ENCODE results near the gene MT4. TPM values are rescaled to one million over a fixed set of nuclear protein-coding genes. Genes with fewer than 3 reads are reported as not detected.

The MT4 gene
- total RNA-seq, 2 experiments from 2014 or later: not detected

DNA sequence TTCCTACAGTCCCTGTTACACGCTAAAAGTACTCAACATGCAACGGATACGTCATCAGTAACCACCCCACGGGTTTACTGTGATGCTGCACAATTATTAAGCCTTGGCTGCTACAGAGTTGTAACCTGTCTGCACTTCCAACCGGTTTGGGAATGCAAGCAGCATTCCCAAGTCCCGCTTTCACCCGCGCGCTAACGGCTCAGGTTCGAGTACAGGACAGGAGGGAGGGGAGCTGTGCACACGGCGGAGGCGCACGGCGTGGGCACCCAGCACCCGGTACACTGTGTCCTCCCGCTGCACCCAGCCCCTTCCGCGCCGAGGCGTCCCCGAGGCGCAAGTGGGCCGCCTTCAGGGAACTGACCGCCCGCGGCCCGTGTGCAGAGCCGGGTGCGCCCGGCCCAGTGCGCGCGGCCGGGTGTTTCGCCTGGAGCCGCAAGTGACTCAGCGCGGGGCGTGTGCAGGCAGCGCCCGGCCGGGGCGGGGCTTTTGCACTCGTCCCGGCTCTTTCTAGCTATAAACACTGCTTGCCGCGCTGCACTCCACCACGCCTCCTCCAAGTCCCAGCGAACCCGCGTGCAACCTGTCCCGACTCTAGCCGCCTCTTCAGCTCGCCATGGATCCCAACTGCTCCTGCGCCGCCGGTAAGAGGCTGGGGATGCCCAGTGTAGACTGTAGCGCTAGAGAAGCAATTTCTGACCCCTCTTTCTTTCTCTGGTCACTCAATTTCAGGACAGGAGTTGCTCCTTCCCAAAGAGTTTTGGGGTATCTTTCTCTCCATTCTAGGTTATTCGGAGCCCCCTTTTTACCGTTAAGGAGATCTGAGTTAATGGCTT, 43.4 kb downstream of the MT4 start, which contains the start of gene MT2A:
Gene MT2A (plus strand): TSS at position 542 of the 833 bp plus-strand sequence. CDS start 72 bp downstream, at position 614.
- H3K27me3 Mint-ChIP-seq: no peaks in the 10 kb centered on the region
- intact Hi-C loops (cut with micrococcal nuclease): no loop called here
- H3K4me3 Mint-ChIP-seq: peak within 1 kb of the TSS; percentile 81
- no peaks in the 10 kb centered on the region for H3K9me3 Mint-ChIP-seq
- ATAC-seq (peak; percentile 77), DNase-seq (peak; percentile 97)
- peaks cover 56% of the 10 kb centered on the region for H3K4me1 Mint-ChIP-seq (ENCODE audit: low read depth)
- peaks cover 2% of the 10 kb centered on the region for H3K36me3 Mint-ChIP-seq (ENCODE audit: low read depth)
- TF ChIP-seq, protein P1, sequence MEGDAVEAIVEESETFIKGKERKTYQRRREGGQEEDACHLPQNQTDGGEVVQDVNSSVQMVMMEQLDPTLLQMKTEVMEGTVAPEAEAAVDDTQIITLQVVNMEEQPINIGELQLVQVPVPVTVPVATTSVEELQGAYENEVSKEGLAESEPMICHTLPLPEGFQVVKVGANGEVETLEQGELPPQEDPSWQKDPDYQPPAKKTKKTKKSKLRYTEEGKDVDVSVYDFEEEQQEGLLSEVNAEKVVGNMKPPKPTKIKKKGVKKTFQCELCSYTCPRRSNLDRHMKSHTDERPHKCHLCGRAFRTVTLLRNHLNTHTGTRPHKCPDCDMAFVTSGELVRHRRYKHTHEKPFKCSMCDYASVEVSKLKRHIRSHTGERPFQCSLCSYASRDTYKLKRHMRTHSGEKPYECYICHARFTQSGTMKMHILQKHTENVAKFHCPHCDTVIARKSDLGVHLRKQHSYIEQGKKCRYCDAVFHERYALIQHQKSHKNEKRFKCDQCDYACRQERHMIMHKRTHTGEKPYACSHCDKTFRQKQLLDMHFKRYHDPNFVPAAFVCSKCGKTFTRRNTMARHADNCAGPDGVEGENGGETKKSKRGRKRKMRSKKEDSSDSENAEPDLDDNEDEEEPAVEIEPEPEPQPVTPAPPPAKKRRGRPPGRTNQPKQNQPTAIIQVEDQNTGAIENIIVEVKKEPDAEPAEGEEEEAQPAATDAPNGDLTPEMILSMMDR (IDR thresholded peaks at IDR 0.05): no peak
- peak within 1 kb of the TSS; percentile 94 for H3K27ac Mint-ChIP-seq
- CTCF ChIA-PET: interaction anchor here (1.3 to 1.7 kb wide), 3 partner anchors 8 to 93 kb away, joined by 4 to 5 read pairs (median 4); partner anchors contain the start of gene MT1E
- POLR2A ChIA-PET: interaction anchor here (1.0 to 1.9 kb wide), 5 partner anchors 11 to 94 kb away, joined by 3 to 10 read pairs (median 3); partner anchors contain the start of gene MT1X

DNA sequence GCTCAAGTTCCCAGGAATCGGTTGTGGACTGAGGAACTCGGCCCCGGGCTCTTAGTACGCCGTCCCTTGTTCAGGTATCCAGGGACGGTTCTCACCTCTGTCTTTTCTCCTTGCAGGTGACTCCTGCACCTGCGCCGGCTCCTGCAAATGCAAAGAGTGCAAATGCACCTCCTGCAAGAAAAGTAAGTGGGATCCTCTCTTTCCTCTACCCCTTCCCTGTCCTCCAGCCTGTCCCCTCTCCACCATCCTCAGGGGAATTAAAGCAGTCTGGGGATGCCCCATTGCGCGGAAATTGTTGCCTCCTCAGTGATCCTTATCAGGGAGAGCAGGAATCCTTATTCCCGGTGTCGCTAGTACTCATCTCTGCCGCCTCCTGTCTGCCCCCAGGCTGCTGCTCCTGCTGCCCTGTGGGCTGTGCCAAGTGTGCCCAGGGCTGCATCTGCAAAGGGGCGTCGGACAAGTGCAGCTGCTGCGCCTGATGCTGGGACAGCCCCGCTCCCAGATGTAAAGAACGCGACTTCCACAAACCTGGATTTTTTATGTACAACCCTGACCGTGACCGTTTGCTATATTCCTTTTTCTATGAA, 44.1 kb downstream of the MT4 start:
- intact Hi-C loops (cut with micrococcal nuclease): no loop called here
- ATAC-seq: no peak
- Mint-ChIP-seq H3K4me3 (peak overlapping the region; percentile 81), H3K36me3 (ENCODE audit: low read depth) (peaks cover 2% of the 10 kb centered on the region), H3K9me3 (no peaks in the 10 kb centered on the region), H3K4me1 (ENCODE audit: low read depth) (peaks cover 64% of the 10 kb centered on the region), H3K27ac (peak overlapping the region; percentile 94), H3K27me3 (no peaks in the 10 kb centered on the region)
- ChIA-PET POLR2A (interaction anchor here (1.4 to 1.7 kb wide), 3 partner anchors 12 to 100 kb away, joined by 3 to 6 read pairs (median 3); no protein-coding TSS in a partner anchor), CTCF (interaction anchor here (0.6 to 1.7 kb wide), 5 partner anchors 9 to 93 kb away, joined by 3 to 5 read pairs (median 4); partner anchors contain the start of gene MT1E)
- peak; percentile 33 for DNase-seq
- TF ChIP-seq, protein P1 (IDR thresholded peaks at IDR 0.05): no peak

DNA sequence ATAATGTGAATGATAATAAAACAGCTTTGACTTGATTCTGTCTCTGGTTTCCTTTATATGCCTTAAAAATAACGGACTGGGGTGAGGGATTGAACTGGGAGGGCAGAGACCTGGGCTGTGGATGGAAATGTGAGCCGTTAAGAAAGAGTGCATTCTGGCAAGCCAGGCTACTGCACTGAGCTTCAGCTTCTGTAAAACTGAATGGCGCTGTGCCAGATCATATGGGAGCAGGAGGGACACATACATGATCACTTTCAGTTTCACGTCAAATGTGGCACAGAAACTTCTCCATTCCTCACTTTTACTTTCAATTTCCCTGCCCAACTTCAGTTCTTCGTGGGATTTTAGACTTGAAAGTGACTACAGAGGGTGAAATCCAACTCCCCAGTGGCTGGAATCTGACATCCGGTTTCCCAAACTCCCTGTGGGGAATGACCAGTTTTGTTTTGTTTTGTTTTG, 44.6 kb downstream of the MT4 start:
- Mint-ChIP-seq H3K36me3 (ENCODE audit: low read depth) (peaks cover 2% of the 10 kb centered on the region), H3K27ac (peak overlapping the region; percentile 94), H3K27me3 (no peaks in the 10 kb centered on the region), H3K4me3 (peak overlapping the region; percentile 81), H3K4me1 (ENCODE audit: low read depth) (peaks cover 68% of the 10 kb centered on the region), H3K9me3 (no peaks in the 10 kb centered on the region)
- CTCF ChIA-PET: interaction anchor here (0.6 to 1.7 kb wide), 4 partner anchors 16 to 92 kb away, joined by 3 to 5 read pairs (median 4); partner anchors contain the start of gene MT1E
- intact Hi-C loops (cut with micrococcal nuclease): no loop called here
- TF ChIP-seq, protein P1 (IDR thresholded peaks at IDR 0.05): no peak
- ATAC-seq (peak; percentile 22), DNase-seq (peak; percentile 89)
- POLR2A ChIA-PET: interaction anchor here (0.7 to 1.8 kb wide), 6 partner anchors 13 to 1379 kb away, joined by 3 to 8 read pairs (median 3); no protein-coding TSS in a partner anchor

DNA sequence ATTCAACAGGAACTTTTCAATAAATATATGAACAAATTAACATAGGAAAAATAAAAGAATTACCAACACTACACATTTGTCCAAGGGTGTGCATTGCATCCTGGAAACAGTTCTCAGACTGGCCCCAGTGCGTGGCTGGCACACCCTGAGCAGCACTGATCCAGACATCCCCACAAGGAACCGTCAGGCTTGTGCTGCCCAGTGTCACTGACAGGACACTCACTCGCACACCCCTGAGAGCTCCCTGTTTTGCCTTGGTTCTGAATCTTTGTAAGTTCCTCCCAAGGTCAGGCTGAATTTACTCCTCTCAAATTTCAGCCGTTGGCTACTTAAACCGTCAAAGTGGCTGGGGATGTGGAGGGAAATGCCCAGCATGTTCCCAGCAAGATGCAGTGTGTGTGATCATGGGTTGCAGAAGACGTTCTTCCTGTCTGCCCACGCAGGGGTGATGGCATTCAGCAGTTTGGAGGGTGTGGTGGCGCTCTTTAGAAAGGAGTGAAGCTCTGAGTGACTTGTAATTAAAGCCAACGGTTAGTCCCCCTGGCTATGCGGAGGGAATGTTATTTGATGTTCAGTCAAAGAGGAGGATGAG, 45.2 kb downstream of the MT4 start:
- H3K27me3 Mint-ChIP-seq: no peaks in the 10 kb centered on the region
- DNase-seq (peak; percentile 95), ATAC-seq (peak; percentile 57)
- TF ChIP-seq, protein P1 (IDR thresholded peaks at IDR 0.05): no peak
- H3K9me3 Mint-ChIP-seq: no peaks in the 10 kb centered on the region
- ChIA-PET CTCF (interaction anchor here (0.9 to 3.0 kb wide), 5 partner anchors 9 to 92 kb away, joined by 3 to 12 read pairs (median 5); partner anchors contain the start of gene MT1E), POLR2A (interaction anchor here (0.6 to 1.8 kb wide), 8 partner anchors 13 to 1378 kb away, joined by 3 to 8 read pairs (median 3); partner anchors contain the start of gene MT1E)
- intact Hi-C loops (cut with micrococcal nuclease): loop anchor here (5.0 kb wide), 1 partner anchor 72 kb away; the partner anchor contains the start of gene MT1X
- peak overlapping the region; percentile 94 for H3K27ac Mint-ChIP-seq
- H3K4me3 Mint-ChIP-seq: peak overlapping the region; percentile 81
- peaks cover 74% of the 10 kb centered on the region for H3K4me1 Mint-ChIP-seq (ENCODE audit: low read depth)
- H3K36me3 Mint-ChIP-seq (ENCODE audit: low read depth): peaks cover 2% of the 10 kb centered on the region
